ENCODE measurements around the gene ERN2.

The ERN2 gene

GRCh38 chr16:23700509-23700908 is 12.5 kb downstream of the ERN2 start:
- TF ChIP-seq CTCF (conservative IDR thresholded peaks at IDR 0.05; ENCODE audit: low read depth, low read length), result no peak
- H2AFZ ChIP-seq (ENCODE audit: low read depth), result no peak overlapping the region

GRCh38 chr16:23700093-23700492 is 12.9 kb downstream of the ERN2 start:
- Histone ChIP-seq H3K9ac (no peak overlapping the region), H3K4me1 (ENCODE audit: low read depth, poor library complexity, severe bottlenecking) (no peaks in the 10 kb centered on the region), H3K4me2 (no peak overlapping the region), H3K27me3 (ENCODE audit: insufficient read depth, low read depth) (no peaks in the 10 kb centered on the region), H4K20me1 (ENCODE audit: insufficient read depth) (no peaks in the 10 kb centered on the region), H3K4me3 (IDR thresholded peaks at IDR 0.05; ENCODE audit: insufficient read depth, low read depth, low read length) (no peak overlapping the region), H2AFZ (ENCODE audit: low read depth) (no peak overlapping the region), H3K27ac (no peak overlapping the region), H3K79me2 (ENCODE audit: insufficient read depth, low read depth) (no peaks in the 10 kb centered on the region), H3K36me3 (ENCODE audit: insufficient read depth) (no peaks in the 10 kb centered on the region)
- TF ChIP-seq CTCF (conservative IDR thresholded peaks at IDR 0.05; ENCODE audit: low read depth, low read length), result no peak

More at GRCh38 chr16:23700509-23700908, 12.5 kb downstream of the ERN2 start:
- no peaks in the 10 kb centered on the region for H3K79me2 ChIP-seq (ENCODE audit: insufficient read depth, low read depth)
- H3K36me3 ChIP-seq (ENCODE audit: insufficient read depth), result no peaks in the 10 kb centered on the region
- H4K20me1 ChIP-seq (ENCODE audit: insufficient read depth), result no peaks in the 10 kb centered on the region
- H3K9ac ChIP-seq, result no peak overlapping the region
- no peak overlapping the region for H3K4me3 ChIP-seq (IDR thresholded peaks at IDR 0.05; ENCODE audit: insufficient read depth, low read depth, low read length)
- no peak overlapping the region for H3K4me2 ChIP-seq
- H3K27me3 ChIP-seq (ENCODE audit: insufficient read depth, low read depth), result no peaks in the 10 kb centered on the region
- H3K27ac ChIP-seq, result no peak overlapping the region
- no peaks in the 10 kb centered on the region for H3K4me1 ChIP-seq (ENCODE audit: low read depth, poor library complexity, severe bottlenecking)

- no peak for TF ChIP-seq CTCF (conservative IDR thresholded peaks at IDR 0.05; ENCODE audit: low read depth, low read length)
Observed at GRCh38 chr16:23699100-23699499, 13.9 kb downstream of the ERN2 start.

GRCh38 chr16:23695756-23696155 is 17.3 kb downstream of the ERN2 start:
- Histone ChIP-seq H3K27me3 (ENCODE audit: insufficient read depth, low read depth) (no peaks in the 10 kb centered on the region), H3K4me3 (IDR thresholded peaks at IDR 0.05; ENCODE audit: insufficient read depth, low read depth, low read length) (no peak overlapping the region), H3K9ac (no peak overlapping the region), H4K20me1 (ENCODE audit: insufficient read depth) (no peaks in the 10 kb centered on the region), H3K36me3 (ENCODE audit: insufficient read depth) (no peaks in the 10 kb centered on the region; the same call in 1 of the 2 replicates), H3K4me2 (no peak overlapping the region), H3K4me1 (ENCODE audit: low read depth, poor library complexity, severe bottlenecking) (no peaks in the 10 kb centered on the region), H3K27ac (no peak overlapping the region), H2AFZ (ENCODE audit: low read depth) (no peak overlapping the region), H3K79me2 (ENCODE audit: insufficient read depth, low read depth) (no peaks in the 10 kb centered on the region)
- no peak for TF ChIP-seq CTCF (conservative IDR thresholded peaks at IDR 0.05; ENCODE audit: low read depth, low read length)

More at GRCh38 chr16:23699100-23699499, 13.9 kb downstream of the ERN2 start:
- H2AFZ ChIP-seq (ENCODE audit: low read depth), result no peak overlapping the region
- no peaks in the 10 kb centered on the region for H3K27me3 ChIP-seq (ENCODE audit: insufficient read depth, low read depth)
- H3K79me2 ChIP-seq (ENCODE audit: insufficient read depth, low read depth), result no peaks in the 10 kb centered on the region
- H3K4me3 ChIP-seq (IDR thresholded peaks at IDR 0.05; ENCODE audit: insufficient read depth, low read depth, low read length), result no peak overlapping the region
- H4K20me1 ChIP-seq (ENCODE audit: insufficient read depth), result no peaks in the 10 kb centered on the region
- no peak overlapping the region for H3K4me2 ChIP-seq
- no peaks in the 10 kb centered on the region for H3K4me1 ChIP-seq (ENCODE audit: low read depth, poor library complexity, severe bottlenecking)
- H3K9ac ChIP-seq, result no peak overlapping the region
- H3K27ac ChIP-seq, result no peak overlapping the region
- no peaks in the 10 kb centered on the region for H3K36me3 ChIP-seq (ENCODE audit: insufficient read depth)
